HCT116 (cell line): ENCODE results near the gene RREB1. TPM values are rescaled to one million over a fixed set of nuclear protein-coding genes. Genes with fewer than 3 reads are reported as not detected.

Source experiments
- ATAC-seq: fragments of 200-7000 bp; cut with Tn5 transposase; 2 replicates; pipeline ENCODE4 v1.9.1; 2020; ENCODE audit warnings: mild to moderate bottlenecking, moderate library complexity
- BruUV-seq: library from RNA; stranded (reverse); fragments of 400-500 nt; replicated peaks from 2 replicates; lab custom pipeline; 2021; lab: Mats Ljungman, UMichigan
- CTCF ChIA-PET: fragments of 300-600 bp; sonication (Branson Sonifier 250); formaldehyde crosslinking; loops from one replicate; lab custom pipeline; 2021; ENCODE audit warnings: antibody characterized with exemption; lab: Charles Lee
- POLR2A ChIA-PET: fragments of 300-600, 350-600 bp; sonication (Branson Sonifier 250); formaldehyde crosslinking; loops from one replicate; lab custom pipeline; 2021; ENCODE audit warnings: antibody characterized with exemption; lab: Charles Lee
- RAD21 ChIA-PET, 2 experiments: fragments of 300-600 bp; sonication (Branson Sonifier 250); formaldehyde crosslinking; loops; one replicate each; lab custom pipeline; 2023; ENCODE audit warnings: low total read pairs in 2 of 2; ENCODE audit not compliant: uncharacterized antibody in 2 of 2, unreplicated experiment in 2 of 2, low non-redundant PET in 1 of 2; lab: Charles Lee
- DNase-seq: peaks from one replicate; pipeline ENCODE4 v3.0.0-alpha.2; 2010; ENCODE audit warnings: low read depth, low spot score
- H2AFZ ChIP-seq: fragments of 200-600 bp; shearing (Covaris generic), sonication (generic); 2 replicates; pipeline ENCODE4 v1.6.1; 2017; ENCODE audit warnings: low read depth, mixed run types, mixed read lengths, antibody characterized with exemption, low read length; ENCODE audit not compliant: poor library complexity, severe bottlenecking
- H3K27ac ChIP-seq: 2 replicates; pipeline ENCODE4 v1.5.1; 2012; ENCODE audit warnings: low read depth, low read length
- H3K27me3 ChIP-seq: fragments of 200-600 bp; sonication (generic); 2 replicates; pipeline ENCODE4 v1.6.1; 2016; ENCODE audit warnings: mixed run types, low read length, mixed read lengths; ENCODE audit not compliant: insufficient read depth
- H3K36me3 ChIP-seq, 2 experiments: fragments of 200-500 bp in 1 of 2; fragments of 200-600 bp in 1 of 2; sonication (Bioruptor generic) in 1 of 2; sonication (generic) in 1 of 2; 2 replicates each; pipeline versions ENCODE4 v1.5.1 to v1.6.1; 2014 to 2016; ENCODE audit warnings: low read length in 2 of 2, inconsistent platforms in 1 of 2, mixed read lengths in 1 of 2, mixed run types in 1 of 2; ENCODE audit not compliant: insufficient read depth in 2 of 2, control insufficient read depth in 1 of 2
- H3K4me1 ChIP-seq, 2 experiments: fragments of 200-600 bp in 1 of 2; sonication (generic) in 1 of 2; 2 replicates each; pipeline versions ENCODE4 v1.5.1 to v1.6.1; 2012 to 2017; ENCODE audit warnings: low read length in 2 of 2, inconsistent platforms in 1 of 2, mild to moderate bottlenecking in 1 of 2, mixed read lengths in 1 of 2, mixed run types in 1 of 2, moderate library complexity in 1 of 2; ENCODE audit not compliant: insufficient read depth in 2 of 2, control insufficient read depth in 1 of 2
- H3K4me2 ChIP-seq: fragments of 200-600 bp; sonication (generic); 2 replicates; pipeline ENCODE4 v1.6.1; 2017; ENCODE audit warnings: mixed run types, low read length, mixed read lengths
- H3K4me3 ChIP-seq, 2 experiments: fragments of 200-600 bp in 1 of 2; sonication (generic) in 1 of 2; replicated peaks in 1 of 2; 2 replicates each; pipeline ENCODE4 v1.5.1; 2011 to 2016; ENCODE audit warnings: low read length in 2 of 2, control low read depth in 1 of 2, low read depth in 1 of 2, mild to moderate bottlenecking in 1 of 2, mixed read lengths in 1 of 2, mixed run types in 1 of 2
- H3K79me2 ChIP-seq: fragments of 200-600 bp; sonication (generic); 2 replicates; pipeline ENCODE4 v1.6.1; 2017; ENCODE audit warnings: mild to moderate bottlenecking, mixed run types, low read length, moderate library complexity, mixed read lengths; ENCODE audit not compliant: insufficient read depth
- H3K9ac ChIP-seq: fragments of 200-600 bp; sonication (generic); 2 replicates; pipeline ENCODE4 v1.6.1; 2016; ENCODE audit warnings: low read length, mixed read lengths
- H3K9me2 ChIP-seq: fragments of 200-600 bp; sonication (generic), shearing (Covaris generic); 2 replicates; pipeline ENCODE4 v1.6.1; 2017; ENCODE audit warnings: mixed run types, mild to moderate bottlenecking, moderate library complexity; ENCODE audit not compliant: insufficient read depth
- H3K9me3 ChIP-seq, 2 experiments: fragments of 200-500 bp in 1 of 2; fragments of 200-600 bp in 1 of 2; sonication (Bioruptor generic) in 1 of 2; sonication (generic) in 1 of 2; 2 replicates each; pipeline ENCODE4 v1.6.1; 2014 to 2017; ENCODE audit warnings: low read length in 2 of 2, mixed read lengths in 2 of 2, inconsistent platforms in 1 of 2, low read depth in 1 of 2, mild to moderate bottlenecking in 1 of 2, mixed run types in 1 of 2, moderate library complexity in 1 of 2; ENCODE audit not compliant: control insufficient read depth in 1 of 2, insufficient read depth in 1 of 2
- H4K20me1 ChIP-seq: fragments of 200-600 bp; sonication (generic), shearing (Covaris generic); 2 replicates; pipeline ENCODE4 v1.6.1; 2017; ENCODE audit warnings: mixed run types, mild to moderate bottlenecking, moderate library complexity; ENCODE audit not compliant: insufficient read depth
- CBX3 ChIP-seq: IDR thresholded peaks from 2 replicates; pipeline ENCODE4 v1.6.1; 2012; ENCODE audit warnings: low read depth
- EZH2 ChIP-seq: fragments of 200-600 bp; sonication (generic); IDR thresholded peaks from 2 replicates; pipeline ENCODE4 v1.6.1; 2017; ENCODE audit warnings: antibody characterized with exemption, mixed run types
- EZH2phosphoT487 ChIP-seq: fragments of 200-600 bp; IDR thresholded peaks from 2 replicates; pipeline ENCODE4 v1.6.1; 2018; ENCODE audit warnings: antibody characterized with exemption, borderline replicate concordance
- FOSL1 ChIP-seq: IDR thresholded peaks from 2 replicates; pipeline ENCODE4 v1.6.1; 2012; ENCODE audit warnings: low read depth
- POLR2A ChIP-seq: IDR thresholded peaks from 2 replicates; pipeline ENCODE4 v1.7.0; 2011; ENCODE audit warnings: borderline replicate concordance; ENCODE audit not compliant: insufficient read depth, insufficient read length; ENCODE audit errors: extremely low read depth
- POLR2AphosphoS5 ChIP-seq: IDR thresholded peaks from 2 replicates; pipeline ENCODE4 v1.6.1; 2011; ENCODE audit warnings: mild to moderate bottlenecking, low read depth, low read length, moderate library complexity
- RAD21 ChIP-seq: IDR thresholded peaks from 2 replicates; pipeline ENCODE4 v1.6.1; 2012; ENCODE audit warnings: low read depth, mild to moderate bottlenecking
- SIN3A ChIP-seq: IDR thresholded peaks from 2 replicates; pipeline ENCODE4 v1.6.1; 2012; ENCODE audit warnings: low read depth
- SP1 ChIP-seq: IDR thresholded peaks from 2 replicates; pipeline ENCODE4 v1.6.1; 2012; ENCODE audit warnings: low read depth
- TCF7L2 ChIP-seq: IDR thresholded peaks from 2 replicates; pipeline ENCODE4 v1.7.0; 2011; ENCODE audit warnings: borderline replicate concordance, inconsistent platforms; ENCODE audit not compliant: insufficient read depth, insufficient read length; ENCODE audit errors: extremely low read depth
- ZFX ChIP-seq: fragments of 450-650 bp; IDR thresholded peaks from 2 replicates; pipeline ENCODE4 v1.6.1; 2017
- ZNF274 ChIP-seq: fragments of 200-500 bp; sonication (Bioruptor generic); IDR thresholded peaks from 2 replicates; pipeline ENCODE4 v1.6.1; 2014; ENCODE audit warnings: mild to moderate bottlenecking, low read depth, low read length, inconsistent platforms
- intact Hi-C: fragments of 100-400 bp; cut with micrococcal nuclease; formaldehyde crosslinking; loops from 2 replicates; pipeline ENCODE4 v1.10.0; 2022
- total RNA-seq: library from RNA; stranded (reverse); gene quantifications from one replicate; pipeline ENCODE4 v1.2.1, GENCODE V29; 2021; ENCODE audit not compliant: unreplicated experiment
- TF ChIP-seq, protein P1 (sequence below): IDR thresholded peaks from 2 replicates; pipeline ENCODE4 v1.6.1; 2012; ENCODE audit warnings: low read depth
- TF ChIP-seq, protein P2 (sequence below), 3 experiments: fragments of 200-600 bp in 1 of 3; sonication (generic) in 1 of 3; IDR thresholded peaks in 2 of 3; conservative IDR thresholded peaks in 1 of 3; 2 replicates each; pipeline ENCODE4 v1.5.1; 2012 to 2017; ENCODE audit warnings: low read depth in 2 of 3, low read length in 2 of 3, antibody characterized with exemption in 1 of 3, borderline replicate concordance in 1 of 3, control low read depth in 1 of 3, mild to moderate bottlenecking in 1 of 3, mixed read lengths in 1 of 3, mixed run types in 1 of 3, moderate library complexity in 1 of 3; ENCODE audit not compliant: insufficient read depth in 1 of 3

Gene RREB1
- total RNA-seq, 1 experiment from 2014 or later: 47.9 TPM

DNA sequence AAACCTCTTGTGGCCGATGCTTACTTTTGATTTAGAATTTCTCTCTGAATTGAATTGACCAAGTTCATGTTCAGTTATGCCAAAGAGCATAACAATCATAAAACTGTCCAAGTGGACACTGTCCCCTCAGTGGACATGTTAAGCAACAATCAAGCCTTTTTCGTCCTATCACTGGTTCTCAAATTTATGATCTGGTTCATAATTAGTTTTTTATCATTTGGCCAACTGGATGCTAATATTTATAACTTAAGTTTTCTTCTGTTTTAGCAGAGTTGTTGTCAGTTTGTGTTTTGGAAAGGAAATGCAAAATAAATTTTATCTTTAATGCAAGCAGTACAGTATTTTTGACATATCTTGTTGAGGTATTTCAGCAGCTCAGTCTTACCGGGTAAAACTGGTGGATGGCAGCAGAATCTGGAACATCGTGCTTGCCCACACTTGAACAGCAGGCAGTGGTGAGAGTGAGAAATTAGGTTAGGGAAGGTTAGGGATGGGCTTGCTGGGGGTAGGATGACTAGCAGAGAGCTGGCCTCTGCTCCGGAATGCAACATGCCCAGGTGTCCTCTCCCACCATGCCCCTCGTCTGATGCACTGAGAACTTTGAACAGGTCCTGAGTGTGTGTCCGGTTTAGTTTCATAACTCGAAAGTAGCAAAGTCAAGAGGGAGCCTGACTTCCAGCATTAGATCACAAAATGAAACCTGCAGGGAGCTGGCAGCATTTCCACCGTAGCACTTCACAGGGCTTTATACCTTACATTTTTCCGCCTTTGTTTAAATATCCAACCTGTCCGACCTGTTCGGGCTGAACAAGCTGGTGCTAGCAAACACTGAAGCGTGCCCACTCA lies 93.1 kb downstream of the RREB1 start:
- no peak overlapping the region for H3K4me3 ChIP-seq
- BruUV-seq: no TSS peak

More for the DNA sequence above, 93.1 kb downstream of the RREB1 start:
- Histone ChIP-seq H2AFZ (no peak overlapping the region), H3K79me2 (peaks cover 4% of the 10 kb centered on the region; the same call in 1 of the 2 replicates), H3K27me3 (no peaks in the 10 kb centered on the region), H3K9me3 (no peaks in the 10 kb centered on the region), H3K9ac (no peak overlapping the region), H3K4me1 (no peaks in the 10 kb centered on the region; a peak in 1 of 4 replicates), H3K27ac (no peak overlapping the region), H4K20me1 (no peaks in the 10 kb centered on the region), H3K36me3 (peaks cover 0 to 8% of the 10 kb centered on the region in 2 experiments; a peak in 2 of 4 replicates), H3K4me2 (no peak overlapping the region), H3K9me2 (no peaks in the 10 kb centered on the region)
- ATAC-seq (no peak), DNase-seq (no peak)
- ChIA-PET RAD21 (no interaction called here), POLR2A (no interaction called here), CTCF (no interaction called here)
- TF ChIP-seq RAD21 (no peak), SIN3A (no peak), SP1 (no peak), POLR2AphosphoS5 (no peak), POLR2A (no peak), CBX3 (no peak), FOSL1 (no peak), ZFX (no peak), EZH2 (no peak), ZNF274 (no peak), EZH2phosphoT487 (no peak), TCF7L2 (no peak)
- TF ChIP-seq, protein P1, sequence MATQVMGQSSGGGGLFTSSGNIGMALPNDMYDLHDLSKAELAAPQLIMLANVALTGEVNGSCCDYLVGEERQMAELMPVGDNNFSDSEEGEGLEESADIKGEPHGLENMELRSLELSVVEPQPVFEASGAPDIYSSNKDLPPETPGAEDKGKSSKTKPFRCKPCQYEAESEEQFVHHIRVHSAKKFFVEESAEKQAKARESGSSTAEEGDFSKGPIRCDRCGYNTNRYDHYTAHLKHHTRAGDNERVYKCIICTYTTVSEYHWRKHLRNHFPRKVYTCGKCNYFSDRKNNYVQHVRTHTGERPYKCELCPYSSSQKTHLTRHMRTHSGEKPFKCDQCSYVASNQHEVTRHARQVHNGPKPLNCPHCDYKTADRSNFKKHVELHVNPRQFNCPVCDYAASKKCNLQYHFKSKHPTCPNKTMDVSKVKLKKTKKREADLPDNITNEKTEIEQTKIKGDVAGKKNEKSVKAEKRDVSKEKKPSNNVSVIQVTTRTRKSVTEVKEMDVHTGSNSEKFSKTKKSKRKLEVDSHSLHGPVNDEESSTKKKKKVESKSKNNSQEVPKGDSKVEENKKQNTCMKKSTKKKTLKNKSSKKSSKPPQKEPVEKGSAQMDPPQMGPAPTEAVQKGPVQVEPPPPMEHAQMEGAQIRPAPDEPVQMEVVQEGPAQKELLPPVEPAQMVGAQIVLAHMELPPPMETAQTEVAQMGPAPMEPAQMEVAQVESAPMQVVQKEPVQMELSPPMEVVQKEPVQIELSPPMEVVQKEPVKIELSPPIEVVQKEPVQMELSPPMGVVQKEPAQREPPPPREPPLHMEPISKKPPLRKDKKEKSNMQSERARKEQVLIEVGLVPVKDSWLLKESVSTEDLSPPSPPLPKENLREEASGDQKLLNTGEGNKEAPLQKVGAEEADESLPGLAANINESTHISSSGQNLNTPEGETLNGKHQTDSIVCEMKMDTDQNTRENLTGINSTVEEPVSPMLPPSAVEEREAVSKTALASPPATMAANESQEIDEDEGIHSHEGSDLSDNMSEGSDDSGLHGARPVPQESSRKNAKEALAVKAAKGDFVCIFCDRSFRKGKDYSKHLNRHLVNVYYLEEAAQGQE: no peak
- TF ChIP-seq, protein P2, sequence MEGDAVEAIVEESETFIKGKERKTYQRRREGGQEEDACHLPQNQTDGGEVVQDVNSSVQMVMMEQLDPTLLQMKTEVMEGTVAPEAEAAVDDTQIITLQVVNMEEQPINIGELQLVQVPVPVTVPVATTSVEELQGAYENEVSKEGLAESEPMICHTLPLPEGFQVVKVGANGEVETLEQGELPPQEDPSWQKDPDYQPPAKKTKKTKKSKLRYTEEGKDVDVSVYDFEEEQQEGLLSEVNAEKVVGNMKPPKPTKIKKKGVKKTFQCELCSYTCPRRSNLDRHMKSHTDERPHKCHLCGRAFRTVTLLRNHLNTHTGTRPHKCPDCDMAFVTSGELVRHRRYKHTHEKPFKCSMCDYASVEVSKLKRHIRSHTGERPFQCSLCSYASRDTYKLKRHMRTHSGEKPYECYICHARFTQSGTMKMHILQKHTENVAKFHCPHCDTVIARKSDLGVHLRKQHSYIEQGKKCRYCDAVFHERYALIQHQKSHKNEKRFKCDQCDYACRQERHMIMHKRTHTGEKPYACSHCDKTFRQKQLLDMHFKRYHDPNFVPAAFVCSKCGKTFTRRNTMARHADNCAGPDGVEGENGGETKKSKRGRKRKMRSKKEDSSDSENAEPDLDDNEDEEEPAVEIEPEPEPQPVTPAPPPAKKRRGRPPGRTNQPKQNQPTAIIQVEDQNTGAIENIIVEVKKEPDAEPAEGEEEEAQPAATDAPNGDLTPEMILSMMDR (IDR thresholded peaks at IDR 0.05 in 2 of 3, conservative IDR thresholded peaks at IDR 0.05 in 1 of 3; ENCODE audit: borderline replicate concordance in 1 of 3, insufficient read depth in 1 of 3, low read depth in 2 of 3, low read length in 2 of 3): no peak
- intact Hi-C loops: no loop called here
